SK-N-SH (cell line): Measurements from ENCODE around the gene DENND5B. TPM values are rescaled to one million over a fixed set of nuclear protein-coding genes. Genes with fewer than 3 reads are reported as not detected.

Experiments used
- CTCF ChIA-PET: fragments of 300-600, 350-600 bp; formaldehyde crosslinking; extraction: SDS; loops from one replicate; lab custom pipeline; 2021; lab: Yijun Ruan, JAX
- POLR2A ChIA-PET: fragments of 350-600 bp; sonication (Branson Sonifier 250); formaldehyde crosslinking; extraction: SDS; loops from one replicate; lab custom pipeline; 2020; ENCODE audit warnings: antibody characterized with exemption, inconsistent platforms; lab: Yijun Ruan, JAX
- DNase-seq: peaks from one replicate; pipeline ENCODE4 v3.0.0; 2012
- H2AFZ ChIP-seq: fragments of 200-600 bp; sonication (generic); 2 replicates; pipeline ENCODE4 v1.8.1; 2016; ENCODE audit warnings: antibody characterized with exemption, mild to moderate bottlenecking, low read depth
- H3F3A ChIP-seq: fragments of 200-600 bp; sonication (generic); replicated peaks from 2 replicates; pipeline ENCODE3; 2016; ENCODE audit warnings: antibody characterized with exemption, mild to moderate bottlenecking; ENCODE audit not compliant: insufficient read depth
- H3K27ac ChIP-seq, 2 experiments: fragments of 200-500 bp in 1 of 2; fragments of 200-600 bp in 1 of 2; sonication (Bioruptor generic) in 1 of 2; sonication (generic), shearing (Covaris generic) in 1 of 2; 2 replicates each; pipeline versions ENCODE4 v1.5.1 to v1.6.1; 2014 to 2016; ENCODE audit warnings: low read depth in 2 of 2, inconsistent platforms in 1 of 2, low read length in 1 of 2, mild to moderate bottlenecking in 1 of 2, mixed read lengths in 1 of 2
- H3K27me3 ChIP-seq: fragments of 200-600 bp; sonication (generic), shearing (Covaris generic); 2 replicates; pipeline ENCODE4 v1.6.1; 2016; ENCODE audit warnings: mixed run types; ENCODE audit not compliant: insufficient read depth
- H3K36me3 ChIP-seq, 2 experiments: fragments of 200-500 bp in 1 of 2; fragments of 200-600 bp in 1 of 2; sonication (Bioruptor generic) in 1 of 2; sonication (generic) in 1 of 2; replicated peaks in 1 of 2; 2 replicates each; pipeline versions ENCODE3 to v1.5.1; 2014 to 2016; ENCODE audit warnings: low read length in 1 of 2, mild to moderate bottlenecking in 1 of 2; ENCODE audit not compliant: insufficient read depth in 2 of 2, control insufficient read depth in 1 of 2
- H3K4me1 ChIP-seq, 2 experiments: fragments of 200-500 bp in 1 of 2; fragments of 200-600 bp in 1 of 2; sonication (Bioruptor generic) in 1 of 2; sonication (generic), shearing (Covaris generic) in 1 of 2; 2 replicates each; pipeline versions ENCODE4 v1.5.1 to v1.6.1; 2014 to 2016; ENCODE audit warnings: low read depth in 1 of 2, low read length in 1 of 2, mixed run types in 1 of 2; ENCODE audit not compliant: insufficient read depth in 2 of 2, control insufficient read depth in 1 of 2
- H3K4me2 ChIP-seq: fragments of 200-600 bp; sonication (generic), shearing (Covaris generic); 2 replicates; pipeline ENCODE4 v1.6.1; 2017; ENCODE audit warnings: mixed run types
- H3K4me3 ChIP-seq, 2 experiments: fragments of 200-500 bp in 1 of 2; fragments of 200-600 bp in 1 of 2; sonication (Bioruptor generic) in 1 of 2; sonication (generic), shearing (Covaris generic) in 1 of 2; 2 replicates each; pipeline versions ENCODE4 v1.5.1 to v1.8.1; 2014 to 2016; ENCODE audit warnings: low read depth in 2 of 2, inconsistent platforms in 1 of 2, low read length in 1 of 2, mild to moderate bottlenecking in 1 of 2, mixed read lengths in 1 of 2, moderate library complexity in 1 of 2
- H3K79me2 ChIP-seq: fragments of 200-600 bp; sonication (generic); 2 replicates; pipeline ENCODE4 v1.8.1; 2017; ENCODE audit warnings: mild to moderate bottlenecking; ENCODE audit not compliant: insufficient read depth
- H3K9ac ChIP-seq: fragments of 200-600 bp; sonication (generic); 2 replicates; pipeline ENCODE4 v1.6.1; 2017; ENCODE audit warnings: mixed run types
- H3K9me2 ChIP-seq: fragments of 200-600 bp; sonication (generic); 2 replicates; pipeline ENCODE4 v1.6.1; 2017; ENCODE audit warnings: mixed run types
- H3K9me3 ChIP-seq: fragments of 200-600 bp; sonication (generic); 2 replicates; pipeline ENCODE4 v1.6.1; 2017; ENCODE audit warnings: mixed run types, mild to moderate bottlenecking, moderate library complexity
- H4K20me1 ChIP-seq: fragments of 200-600 bp; sonication (generic); 2 replicates; pipeline ENCODE4 v1.6.1; 2017; ENCODE audit warnings: mild to moderate bottlenecking, mixed run types; ENCODE audit not compliant: insufficient read depth
- EP300 ChIP-seq, 2 experiments: IDR thresholded peaks; 2 replicates each; pipeline versions ENCODE4 v1.4.0 to v1.6.1; 2012; ENCODE audit warnings: borderline replicate concordance in 1 of 2, low read depth in 1 of 2, low read length in 1 of 2
- FOXJ3 ChIP-seq: sonication (generic); formaldehyde crosslinking; IDR thresholded peaks from 2 replicates; pipeline ENCODE4 v1.5.1; 2020; ENCODE audit warnings: mild to moderate bottlenecking, missing genetic modification reagents
- GABPA ChIP-seq: IDR thresholded peaks from 2 replicates; pipeline ENCODE4 v1.4.0; 2012; ENCODE audit warnings: low read depth, mild to moderate bottlenecking
- MXI1 ChIP-seq: IDR thresholded peaks from 2 replicates; pipeline ENCODE4 v1.6.1; 2012; ENCODE audit warnings: mild to moderate bottlenecking, low read depth, low read length, improper control_type of control experiment
- PBX3 ChIP-seq: IDR thresholded peaks from 2 replicates; pipeline ENCODE4; 2012
- POLR2AphosphoS5 ChIP-seq: IDR thresholded peaks from 2 replicates; pipeline ENCODE4 v1.6.1; 2012; ENCODE audit warnings: low read depth, low read length
- REST ChIP-seq: IDR thresholded peaks from 2 replicates; pipeline ENCODE4 v1.6.1; 2012; ENCODE audit warnings: mild to moderate bottlenecking, low read depth, low read length, moderate library complexity
- RXRA ChIP-seq: IDR thresholded peaks from 2 replicates; pipeline ENCODE4 v1.4.0; 2012; ENCODE audit warnings: low read depth, mild to moderate bottlenecking, borderline replicate concordance
- SIN3A ChIP-seq: IDR thresholded peaks from 2 replicates; pipeline ENCODE4 v1.6.1; 2012; ENCODE audit warnings: low read depth, mild to moderate bottlenecking, low read length, moderate library complexity, borderline replicate concordance
- TEAD4 ChIP-seq: IDR thresholded peaks from 2 replicates; pipeline ENCODE4 v1.4.0; 2012; ENCODE audit warnings: mild to moderate bottlenecking, borderline replicate concordance; ENCODE audit not compliant: insufficient read depth
- USF1 ChIP-seq: IDR thresholded peaks from 2 replicates; pipeline ENCODE4 v1.4.0; 2012; ENCODE audit warnings: low read depth, borderline replicate concordance
- USF2 ChIP-seq: fragments of 150-350 bp; IDR thresholded peaks from 2 replicates; pipeline ENCODE4 v1.6.1; 2017; ENCODE audit warnings: antibody characterized with exemption, low read length, low read depth, borderline replicate concordance
- YY1 ChIP-seq: IDR thresholded peaks from 2 replicates; pipeline ENCODE4 v1.4.0; 2012; ENCODE audit warnings: low read depth, mild to moderate bottlenecking
- ZBTB33 ChIP-seq: IDR thresholded peaks from 2 replicates; pipeline ENCODE4 v1.4.0; 2012; ENCODE audit warnings: low read depth, borderline replicate concordance
- WGBS: methylation state at CpG from one replicate; pipeline ENCODE4 v1.1.6; 2017; ENCODE audit warnings: low lambda C conversion rate; 5-methylcytosine and 5-hydroxymethylcytosine counted together
- polyA plus RNA-seq, 3 experiments: library from polyadenylated mRNA; depleted of rRNA; stranded (reverse); fragments of >200 nt; gene quantifications; 2 replicates each; pipeline ENCODE4 v1.2.3, GENCODE V29; 2012
- TF ChIP-seq, protein P1 (sequence below): IDR thresholded peaks from 2 replicates; pipeline ENCODE4 v1.4.0; 2012; ENCODE audit warnings: low read depth

DENND5B gene
- polyA plus RNA-seq, 1 of the 3 experiments (the other 2 are of a cell fraction): 5.3 TPM

GRCh38 chr12:31478425-31478824, 112.5 kb downstream of the DENND5B start (continued):
- TF ChIP-seq FOXJ3 (CRISPR knock-in tag): no peak
- no peak for TF ChIP-seq REST
- TF ChIP-seq TEAD4: no peak
- TF ChIP-seq USF2: no peak
- TF ChIP-seq POLR2AphosphoS5: no peak
- no peak for TF ChIP-seq USF1

DNA sequence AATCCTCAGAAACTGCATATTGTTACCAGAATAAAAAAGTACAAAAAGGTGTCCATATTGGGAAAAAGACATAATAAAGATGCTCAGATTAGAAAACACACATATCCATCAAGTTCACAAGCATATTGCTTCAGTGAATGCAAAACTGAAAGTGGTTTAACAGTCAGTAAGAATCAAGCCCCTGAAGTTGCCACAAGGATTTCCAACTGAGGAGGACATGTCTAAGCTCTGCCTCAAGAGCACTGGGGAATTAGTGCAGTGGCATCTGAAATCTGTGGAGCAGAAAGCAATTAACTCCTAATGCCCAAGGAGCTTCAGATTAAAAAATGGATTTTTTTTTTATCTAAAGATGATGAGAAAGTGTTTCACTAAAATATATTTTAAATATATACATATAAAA, 113.2 kb downstream of the DENND5B start:
- H3F3A ChIP-seq: peaks cover 4% of the 10 kb centered on the region
- no peaks in the 10 kb centered on the region for H3K4me1 ChIP-seq
- no peak overlapping the region for H2AFZ ChIP-seq
- H3K9me2 ChIP-seq: no peaks in the 10 kb centered on the region
- no peaks in the 10 kb centered on the region for H4K20me1 ChIP-seq
- peaks cover 13 to 14% of the 10 kb centered on the region in 2 experiments for H3K36me3 ChIP-seq
- no peak overlapping the region for H3K4me3 ChIP-seq
- TF ChIP-seq EP300 (IDR thresholded peaks at IDR 0.05; ENCODE audit: borderline replicate concordance in 1 of 2, low read depth in 1 of 2, low read length in 1 of 2) (no peak), SIN3A (no peak), MXI1 (no peak)
- ChIA-PET CTCF (no interaction called here), POLR2A (no interaction called here)
- H3K27ac ChIP-seq: no peak overlapping the region
- H3K9me3 ChIP-seq: no peaks in the 10 kb centered on the region
- H3K9ac ChIP-seq: no peak overlapping the region
- no peaks in the 10 kb centered on the region for H3K79me2 ChIP-seq
- DNase-seq: no peak
- H3K4me2 ChIP-seq: no peak overlapping the region
- no peaks in the 10 kb centered on the region for H3K27me3 ChIP-seq

- H3K9me3 ChIP-seq: no peaks in the 10 kb centered on the region
- H3K79me2 ChIP-seq: no peaks in the 10 kb centered on the region
- H3K27me3 ChIP-seq: no peaks in the 10 kb centered on the region
- no peaks in the 10 kb centered on the region for H3F3A ChIP-seq
- CTCF ChIA-PET: no interaction called here
- POLR2A ChIA-PET: no interaction called here
- no peaks in the 10 kb centered on the region for H4K20me1 ChIP-seq
- H3K4me2 ChIP-seq: no peak overlapping the region
- H3K9me2 ChIP-seq: no peaks in the 10 kb centered on the region
- no peak overlapping the region for H3K27ac ChIP-seq
- whole genome bisulfite sequencing: 92% methylated on average over 4 of the region's 4 CpGs
- no peak overlapping the region for H2AFZ ChIP-seq
- peaks cover 13 to 14% of the 10 kb centered on the region in 2 experiments for H3K36me3 ChIP-seq
- no peak overlapping the region for H3K4me3 ChIP-seq
- DNase-seq: no peak
- no peak overlapping the region for H3K9ac ChIP-seq
- no peaks in the 10 kb centered on the region for H3K4me1 ChIP-seq
- TF ChIP-seq USF2 (no peak), EP300 (IDR thresholded peaks at IDR 0.05; ENCODE audit: borderline replicate concordance in 1 of 2, low read depth in 1 of 2, low read length in 1 of 2) (no peak), RXRA (no peak), TEAD4 (no peak), YY1 (no peak), GABPA (no peak), ZBTB33 (no peak), PBX3 (no peak), MXI1 (no peak)
- TF ChIP-seq, protein P1, sequence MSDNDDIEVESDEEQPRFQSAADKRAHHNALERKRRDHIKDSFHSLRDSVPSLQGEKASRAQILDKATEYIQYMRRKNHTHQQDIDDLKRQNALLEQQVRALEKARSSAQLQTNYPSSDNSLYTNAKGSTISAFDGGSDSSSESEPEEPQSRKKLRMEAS: no peak
These were observed 114.5 kb downstream of the DENND5B start for GRCh38 chr12:31476437-31476836.
